Hematopoietic multipotent progenitor cell treated with erythropoietin and hydrocortisone succinate and interleukin-3 and kit ligand, for 8 days (in vitro differentiated cells): ENCODE results near the gene ARHGAP22.
A peak's percentile ranks its signal among the peaks of the same experiment; 100 is the strongest.
"Not testable (repeated sequence)": the region's sequence is repeated elsewhere in the genome, so short reads cannot be mapped to it uniquely, and the experiment has no call there.

Source experiments
- DNase-seq: peaks from one replicate; pipeline ENCODE4 v3.0.0-alpha.2; 2015

Gene ARHGAP22

GRCh38 chr10:48604991-48605508 lies at the start of gene ARHGAP22:
ARHGAP22 (minus strand) TSS chr10:48605073; CDS start chr10:48604796, 277 bp downstream.
- DNase-seq: no peak

- no peak for DNase-seq
Observed at GRCh38 chr10:48653944-48654698, 49.2 kb upstream of the ARHGAP22 start.

- DNase-seq: no peak
Observed at GRCh38 chr10:48653347-48653746, 48.5 kb upstream of the ARHGAP22 start.

- no peak for DNase-seq
Observed at GRCh38 chr10:48652344-48652743, 47.5 kb upstream of the ARHGAP22 start.

- DNase-seq: no peak
Observed at GRCh38 chr10:48651839-48652238, 47.0 kb upstream of the ARHGAP22 start.

- DNase-seq: no peak
Observed at GRCh38 chr10:48651293-48651692, 46.4 kb upstream of the ARHGAP22 start.

- no peak for DNase-seq
Observed at GRCh38 chr10:48649349-48649944, 44.6 kb upstream of the ARHGAP22 start.

- DNase-seq: no peak
Observed at GRCh38 chr10:48648172-48648942, 43.5 kb upstream of the ARHGAP22 start.

GRCh38 chr10:48647073-48647472 lies 42.2 kb upstream of the ARHGAP22 start:
- DNase-seq: not testable (repeated sequence)

GRCh38 chr10:48645600-48645999 lies 40.7 kb upstream of the ARHGAP22 start:
- no peak for DNase-seq

- DNase-seq: not testable (repeated sequence)
Observed at GRCh38 chr10:48641099-48641690, 36.3 kb upstream of the ARHGAP22 start.

- no peak for DNase-seq
Observed at GRCh38 chr10:48640326-48640725, 35.5 kb upstream of the ARHGAP22 start.

- no peak for DNase-seq
Observed at GRCh38 chr10:48639632-48640031, 34.8 kb upstream of the ARHGAP22 start.

GRCh38 chr10:48638739-48639527 lies 34.1 kb upstream of the ARHGAP22 start:
- no peak for DNase-seq

- DNase-seq: no peak
Observed at GRCh38 chr10:48638158-48638557, 33.3 kb upstream of the ARHGAP22 start.

- no peak for DNase-seq
Observed at GRCh38 chr10:48636901-48637300, 32.0 kb upstream of the ARHGAP22 start.

GRCh38 chr10:48636231-48636630 lies 31.4 kb upstream of the ARHGAP22 start:
- no peak for DNase-seq

GRCh38 chr10:48634984-48635557 lies 30.2 kb upstream of the ARHGAP22 start:
- DNase-seq: no peak

GRCh38 chr10:48634198-48634983 lies 29.5 kb upstream of the ARHGAP22 start:
- peak; percentile 24 for DNase-seq

GRCh38 chr10:48633381-48634197 lies 28.7 kb upstream of the ARHGAP22 start:
- no peak for DNase-seq
